ENCODE data around the gene CYP2A7. TPM values are rescaled to one million over a fixed set of nuclear protein-coding genes. Genes with fewer than 3 reads are reported as not detected.
"Not testable (repeated sequence)": the region's sequence is repeated elsewhere in the genome, so short reads cannot be mapped to it uniquely, and the experiment has no call there.

Gene CYP2A7
- total RNA-seq, 6 experiments from 2014 or later: not detected

DNA sequence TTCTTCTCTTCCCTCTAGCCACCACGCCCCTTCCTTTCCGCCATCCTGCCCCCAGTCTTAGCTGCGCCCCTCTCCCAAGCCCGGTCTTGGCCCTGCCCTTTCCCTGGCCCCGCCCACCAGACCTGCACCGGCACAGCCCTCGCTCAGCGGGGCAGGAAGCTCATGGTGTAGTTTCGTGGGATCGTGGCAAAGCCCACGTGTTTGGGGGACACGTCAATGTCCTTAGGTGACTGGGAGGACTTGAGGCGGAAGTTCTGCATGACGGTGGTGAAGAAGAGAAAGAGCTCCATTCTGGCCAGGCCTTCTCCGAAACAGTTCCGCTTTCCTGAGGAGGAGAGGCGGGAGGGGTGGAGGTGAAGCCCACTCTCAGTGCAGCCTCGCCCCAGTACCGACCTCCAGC, 38.4 kb downstream of the CYP2A7 start:
- not testable (repeated sequence) for H3K4me3 Mint-ChIP-seq; H3K27ac Mint-ChIP-seq; DNase-seq; H3K36me3 Mint-ChIP-seq (ENCODE audit: low read depth); H3K9me3 Mint-ChIP-seq; H3K4me1 Mint-ChIP-seq (ENCODE audit: low read depth)
- H3K27me3 Mint-ChIP-seq (ENCODE audit: insufficient read depth): peaks cover 26% of the 10 kb centered on the region

- H3K9me3 Mint-ChIP-seq: not testable (repeated sequence)
Measured at GRCh38 chr19:40842997-40843652, 38.9 kb downstream of the CYP2A7 start.

DNA sequence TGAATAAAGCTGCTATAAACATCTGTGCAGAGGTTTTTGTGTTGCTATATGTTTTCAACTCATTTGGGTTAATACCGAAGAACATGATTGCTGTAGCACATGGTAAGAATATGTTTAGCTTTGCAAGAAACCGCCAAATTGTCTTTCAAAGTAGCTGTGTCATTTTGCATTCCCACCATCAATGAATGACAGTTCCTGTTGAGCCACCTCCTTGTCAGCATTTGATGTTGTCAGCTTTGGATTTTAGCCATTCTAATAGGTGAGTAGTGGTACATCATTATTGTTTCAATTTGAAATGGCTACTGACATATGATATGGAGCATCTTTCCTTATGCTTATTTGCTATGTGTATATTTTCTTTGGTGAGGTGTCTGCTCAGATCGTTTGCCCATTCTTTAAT, 40.0 kb downstream of the CYP2A7 start:
- H3K36me3 Mint-ChIP-seq (ENCODE audit: low read depth); H3K9me3 Mint-ChIP-seq; H3K4me3 Mint-ChIP-seq; H3K4me1 Mint-ChIP-seq (ENCODE audit: low read depth); DNase-seq; H3K27ac Mint-ChIP-seq: not testable (repeated sequence)
- peaks cover 17% of the 10 kb centered on the region for H3K27me3 Mint-ChIP-seq (ENCODE audit: insufficient read depth)

More at GRCh38 chr19:40842997-40843652, 38.9 kb downstream of the CYP2A7 start:
- not testable (repeated sequence) for DNase-seq; H3K4me1 Mint-ChIP-seq (ENCODE audit: low read depth); H3K4me3 Mint-ChIP-seq; H3K27ac Mint-ChIP-seq; H3K36me3 Mint-ChIP-seq (ENCODE audit: low read depth)
- H3K27me3 Mint-ChIP-seq (ENCODE audit: insufficient read depth): peaks cover 22% of the 10 kb centered on the region

DNA sequence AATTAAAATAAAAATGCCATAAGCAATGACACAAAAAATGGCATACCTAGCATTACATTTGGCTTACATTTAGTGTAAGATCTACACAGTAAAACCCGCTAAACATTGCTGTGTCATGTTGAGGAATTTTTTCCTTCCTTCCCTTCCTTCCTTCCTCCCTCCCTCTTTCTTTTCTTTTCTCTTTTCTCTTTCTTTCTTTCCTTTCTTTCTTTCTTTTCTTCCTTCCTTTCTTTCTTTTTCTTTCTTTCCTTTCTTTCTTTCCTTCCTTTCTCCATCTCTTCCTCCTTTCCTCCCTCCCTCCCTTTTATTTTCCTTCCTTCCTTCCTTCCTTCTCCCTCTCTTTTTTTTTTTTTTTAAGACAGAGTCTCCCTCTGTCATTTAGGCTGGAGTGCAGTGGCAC, 43.6 kb downstream of the CYP2A7 start:
- not testable (repeated sequence) for DNase-seq; H3K36me3 Mint-ChIP-seq (ENCODE audit: low read depth); H3K4me3 Mint-ChIP-seq; H3K4me1 Mint-ChIP-seq (ENCODE audit: low read depth); H3K9me3 Mint-ChIP-seq; H3K27ac Mint-ChIP-seq; H3K27me3 Mint-ChIP-seq (ENCODE audit: insufficient read depth)

DNA sequence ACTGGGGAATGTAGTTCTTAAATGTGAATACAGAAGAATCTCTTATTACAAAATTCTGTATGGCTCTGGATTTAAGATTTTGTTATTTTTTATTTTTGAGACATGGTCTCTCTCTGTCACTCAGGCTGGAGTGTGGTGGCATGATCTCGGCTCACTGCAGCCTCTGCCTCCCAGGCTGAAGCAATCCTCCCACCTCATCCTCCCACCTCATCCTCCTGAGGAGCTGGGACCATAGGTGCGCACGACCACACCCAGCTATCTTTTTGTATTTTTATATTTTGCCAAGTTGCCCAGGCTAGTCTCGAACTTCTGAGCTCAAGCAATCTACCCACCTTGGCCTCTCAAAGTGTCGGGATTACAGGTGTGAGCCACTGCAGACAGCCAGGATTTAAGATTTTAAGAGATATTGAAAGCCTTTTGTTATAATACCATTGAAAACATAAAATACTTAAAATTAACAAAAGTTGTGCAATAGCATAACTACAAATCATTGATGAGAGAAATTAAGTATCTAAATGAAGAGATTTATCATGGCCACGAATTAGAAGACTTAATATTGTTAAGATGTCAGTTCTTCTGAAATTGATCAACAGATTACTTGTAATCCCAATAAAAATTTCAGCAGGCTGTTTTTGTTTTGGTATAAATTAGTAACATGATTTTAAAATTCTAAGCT, 45.1 kb downstream of the CYP2A7 start:
- H3K27ac Mint-ChIP-seq: no peak overlapping the region
- no peaks in the 10 kb centered on the region for H3K9me3 Mint-ChIP-seq
- 0 out of 2 replicates have a peak, but pooled peaks cover 5% of the 10 kb centered on the region for H3K36me3 Mint-ChIP-seq (ENCODE audit: low read depth)
- DNase-seq: no peak
- TF ChIP-seq CTCF (IDR thresholded peaks at IDR 0.05): no peak
- H3K27me3 Mint-ChIP-seq (ENCODE audit: insufficient read depth): peaks cover 2% of the 10 kb centered on the region; the same call in 1 of the 2 replicates
- no peak overlapping the region for H3K4me3 Mint-ChIP-seq
- peaks cover 8% of the 10 kb centered on the region for H3K4me1 Mint-ChIP-seq (ENCODE audit: low read depth)

DNA sequence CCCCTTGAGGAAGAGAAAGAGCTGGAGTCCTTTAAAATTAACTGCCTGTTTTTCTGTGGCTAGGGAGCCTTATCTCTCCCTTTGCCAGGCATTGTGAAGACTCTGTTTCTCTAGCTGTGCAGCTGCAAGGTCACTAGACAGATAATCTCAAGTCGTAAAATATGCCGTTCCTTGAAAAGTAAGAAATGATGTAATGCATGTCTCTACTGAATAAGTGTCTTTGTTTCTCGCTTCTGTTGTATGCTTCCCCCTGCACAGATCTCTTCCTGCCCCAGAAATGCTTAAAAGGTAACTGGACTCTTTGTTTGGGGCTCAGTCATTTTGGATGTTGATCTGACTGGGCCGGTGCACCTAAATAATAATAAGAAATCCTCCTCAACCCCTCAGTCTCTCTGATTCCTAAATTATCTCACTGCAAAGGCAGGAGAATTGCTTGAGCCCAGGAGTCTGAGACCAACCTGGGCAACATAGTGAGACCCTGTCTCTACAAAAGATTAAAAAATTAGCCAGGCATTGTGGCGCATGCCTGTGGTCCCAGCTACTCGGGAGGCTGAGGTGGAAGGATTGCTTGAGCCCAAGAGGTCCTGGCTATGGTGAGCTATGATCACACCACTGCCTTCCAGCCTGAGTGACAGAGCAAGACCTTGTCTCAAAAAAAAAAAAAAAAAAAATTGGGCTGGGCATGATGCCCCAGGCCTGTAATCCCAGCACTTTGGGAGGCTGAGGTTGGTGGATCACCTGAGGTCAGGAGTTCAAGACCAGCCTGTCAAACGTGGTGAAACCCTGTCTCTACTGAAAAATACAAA, 48.1 kb downstream of the CYP2A7 start:
- H3K4me3 Mint-ChIP-seq; H3K27ac Mint-ChIP-seq; DNase-seq; H3K27me3 Mint-ChIP-seq (ENCODE audit: insufficient read depth); H3K9me3 Mint-ChIP-seq: not testable (repeated sequence)
- Mint-ChIP-seq H3K4me1 (ENCODE audit: low read depth) (peaks cover 19% of the 10 kb centered on the region), H3K36me3 (ENCODE audit: low read depth) (peaks cover 12% of the 10 kb centered on the region)

DNA sequence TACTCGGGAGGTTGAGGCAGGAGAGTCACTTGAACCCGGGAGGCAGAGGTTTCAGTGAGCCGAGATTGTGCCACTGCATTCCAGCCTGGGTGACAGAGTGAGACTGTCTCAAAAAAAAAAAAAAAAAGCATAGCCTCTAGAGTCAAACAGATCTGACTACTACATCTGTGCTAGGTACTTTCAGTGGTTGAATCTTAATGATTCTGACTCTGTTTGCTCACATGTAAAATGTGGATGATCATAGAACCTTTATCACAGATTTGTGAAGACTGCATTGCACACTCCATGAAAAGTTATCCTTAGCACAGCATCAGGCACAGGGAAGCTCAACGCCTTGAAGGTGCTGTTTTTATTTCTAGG, 49.6 kb downstream of the CYP2A7 start:
- H3K9me3 Mint-ChIP-seq; DNase-seq; H3K27me3 Mint-ChIP-seq (ENCODE audit: insufficient read depth); H3K4me3 Mint-ChIP-seq: not testable (repeated sequence)
- Mint-ChIP-seq H3K27ac (peak overlapping the region; percentile 83), H3K36me3 (ENCODE audit: low read depth) (peaks cover 25% of the 10 kb centered on the region), H3K4me1 (ENCODE audit: low read depth) (peaks cover 19% of the 10 kb centered on the region)

GRCh38 chr19:40831502-40832430, 50.3 kb downstream of the CYP2A7 start:
- peak; percentile 98 for DNase-seq
- TF ChIP-seq CTCF (IDR thresholded peaks at IDR 0.05): no peak
- H3K4me1 Mint-ChIP-seq (ENCODE audit: low read depth): peaks cover 19% of the 10 kb centered on the region
- H3K36me3 Mint-ChIP-seq (ENCODE audit: low read depth): peaks cover 32% of the 10 kb centered on the region
- no peaks in the 10 kb centered on the region for H3K9me3 Mint-ChIP-seq
- H3K27ac Mint-ChIP-seq: peak overlapping the region; percentile 83
- peak overlapping the region; percentile 38; the same call in 1 of the 2 replicates for H3K4me3 Mint-ChIP-seq
- no peaks in the 10 kb centered on the region; the same call in 1 of the 2 replicates for H3K27me3 Mint-ChIP-seq (ENCODE audit: insufficient read depth)

GRCh38 chr19:40830741-40831140, 51.3 kb downstream of the CYP2A7 start:
- Mint-ChIP-seq H3K36me3 (ENCODE audit: low read depth) (peaks cover 35% of the 10 kb centered on the region), H3K4me1 (ENCODE audit: low read depth) (peaks cover 19% of the 10 kb centered on the region)
- H3K27ac Mint-ChIP-seq; H3K9me3 Mint-ChIP-seq; DNase-seq; H3K4me3 Mint-ChIP-seq; H3K27me3 Mint-ChIP-seq (ENCODE audit: insufficient read depth): not testable (repeated sequence)

Measured in HFFc6 (cell line).